ENCODE results near the gene ANKRD11.
"Not testable (repeated sequence)": the region's sequence is repeated elsewhere in the genome, so short reads cannot be mapped to it uniquely, and the experiment has no call there.

DNA sequence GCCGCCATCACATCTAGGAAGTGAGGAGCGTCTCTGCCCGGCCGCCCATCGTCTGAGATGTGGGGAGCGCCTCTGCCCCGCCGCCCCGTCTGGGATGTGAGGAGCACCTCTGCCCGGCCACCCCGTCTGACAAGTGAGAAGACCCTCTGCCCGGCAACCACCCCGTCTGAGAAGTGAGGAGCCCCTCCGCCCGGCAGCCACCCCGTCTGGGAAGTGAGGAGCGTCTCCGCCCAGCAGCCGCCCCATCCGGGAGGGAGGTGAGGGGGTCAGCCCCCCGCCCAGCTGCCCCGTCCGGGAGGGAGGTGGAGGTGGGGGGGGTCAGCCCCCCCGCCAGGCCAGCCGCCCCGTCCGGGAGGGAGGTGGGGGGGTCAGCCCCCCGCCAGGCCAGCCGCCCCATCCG is 27.7 kb downstream of the ANKRD11 start:
- TF ChIP-seq, protein P1, sequence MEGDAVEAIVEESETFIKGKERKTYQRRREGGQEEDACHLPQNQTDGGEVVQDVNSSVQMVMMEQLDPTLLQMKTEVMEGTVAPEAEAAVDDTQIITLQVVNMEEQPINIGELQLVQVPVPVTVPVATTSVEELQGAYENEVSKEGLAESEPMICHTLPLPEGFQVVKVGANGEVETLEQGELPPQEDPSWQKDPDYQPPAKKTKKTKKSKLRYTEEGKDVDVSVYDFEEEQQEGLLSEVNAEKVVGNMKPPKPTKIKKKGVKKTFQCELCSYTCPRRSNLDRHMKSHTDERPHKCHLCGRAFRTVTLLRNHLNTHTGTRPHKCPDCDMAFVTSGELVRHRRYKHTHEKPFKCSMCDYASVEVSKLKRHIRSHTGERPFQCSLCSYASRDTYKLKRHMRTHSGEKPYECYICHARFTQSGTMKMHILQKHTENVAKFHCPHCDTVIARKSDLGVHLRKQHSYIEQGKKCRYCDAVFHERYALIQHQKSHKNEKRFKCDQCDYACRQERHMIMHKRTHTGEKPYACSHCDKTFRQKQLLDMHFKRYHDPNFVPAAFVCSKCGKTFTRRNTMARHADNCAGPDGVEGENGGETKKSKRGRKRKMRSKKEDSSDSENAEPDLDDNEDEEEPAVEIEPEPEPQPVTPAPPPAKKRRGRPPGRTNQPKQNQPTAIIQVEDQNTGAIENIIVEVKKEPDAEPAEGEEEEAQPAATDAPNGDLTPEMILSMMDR (conservative IDR thresholded peaks at IDR 0.05; ENCODE audit: low read length), result not testable (repeated sequence)
- not testable (repeated sequence) for TF ChIP-seq EZH2phosphoT487 (IDR thresholded peaks at IDR 0.05; ENCODE audit: borderline replicate concordance)

Measured in Loucy (cell line).